NCI-H226 (cell line): ENCODE results near the gene INHA.

ENCODE experiments used
- DNase-seq: peaks from one replicate; pipeline ENCODE4 v3.0.0-alpha.2; 2015

The INHA gene

GRCh38 chr2:219540784-219541504 is 31.2 kb upstream of the INHA start:
- no peak for DNase-seq

DNA sequence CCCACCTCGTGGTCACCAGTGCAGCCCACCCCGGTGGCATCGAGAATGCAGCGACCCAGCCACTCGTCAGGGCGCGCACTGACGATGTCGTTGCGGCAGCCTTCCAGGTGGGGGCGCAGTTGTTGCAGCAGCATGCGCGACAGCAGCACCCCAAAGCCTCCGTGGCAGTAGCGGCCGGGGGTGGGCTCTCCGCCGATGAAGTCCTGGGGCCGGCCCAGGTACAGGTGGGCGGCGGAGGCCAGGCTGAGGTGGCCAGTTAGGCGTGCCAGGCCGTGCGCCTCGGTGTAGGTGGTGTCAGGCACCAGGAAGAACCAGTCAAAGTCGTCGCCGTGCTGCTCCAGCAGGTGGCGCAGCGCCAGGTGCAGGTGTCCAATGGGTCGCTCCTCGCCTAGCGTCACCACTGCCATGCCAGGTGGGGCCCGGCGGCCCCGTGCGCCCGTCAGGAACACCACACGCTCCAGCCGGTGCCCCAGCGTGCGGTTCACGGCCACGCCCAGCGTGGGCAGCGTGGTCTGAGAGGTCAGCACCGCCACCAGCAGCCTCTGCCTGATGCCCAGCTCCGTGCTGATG is 30.4 kb upstream of the INHA start:
- peak; percentile 55 for DNase-seq

DNA sequence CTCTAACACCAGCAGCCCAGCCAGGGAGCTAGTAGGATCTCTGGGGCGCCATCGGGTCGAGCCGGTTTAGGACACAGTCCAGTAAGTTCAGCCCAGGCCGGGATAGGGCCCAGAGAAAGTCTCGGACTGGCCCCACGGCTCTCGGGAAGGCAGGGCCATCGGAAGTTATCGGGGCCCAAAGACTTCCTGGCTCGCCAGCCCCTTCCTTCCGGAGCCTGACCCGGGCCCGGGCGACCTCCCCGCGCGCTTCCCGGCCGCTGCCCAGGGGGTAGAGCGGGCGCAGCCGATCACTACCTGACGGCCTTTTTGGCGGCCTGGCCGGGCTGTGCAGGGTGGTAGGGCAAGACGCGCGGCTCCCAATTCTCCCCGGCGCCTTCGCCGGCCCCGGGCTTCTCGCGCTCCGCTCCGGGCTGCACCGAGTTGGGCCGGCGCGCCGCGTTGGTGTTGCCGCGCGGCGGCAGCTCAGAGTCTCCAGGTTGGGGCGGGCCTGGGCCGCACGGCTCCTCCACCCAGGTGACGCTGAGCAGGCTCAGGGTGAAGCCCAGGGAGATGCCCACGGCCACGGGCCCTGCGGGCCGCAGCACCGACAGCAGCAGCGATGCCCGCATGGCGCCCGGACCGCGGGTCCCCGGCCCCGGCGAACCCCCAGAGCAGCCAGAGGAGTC is 29.0 kb upstream of the INHA start:
- peak; percentile 17 for DNase-seq

GRCh38 chr2:219543596-219544358 is 28.3 kb upstream of the INHA start, which contains the start of the genes CHPF and TMEM198:
TSS of gene CHPF (minus strand) at chr2:219543809. CDS start at chr2:219543538, 271 bp downstream.
TSS of gene TMEM198 (plus strand) at chr2:219544028. CDS start at chr2:219544728, 700 bp downstream.
- DNase-seq, result peak; percentile 98

DNA sequence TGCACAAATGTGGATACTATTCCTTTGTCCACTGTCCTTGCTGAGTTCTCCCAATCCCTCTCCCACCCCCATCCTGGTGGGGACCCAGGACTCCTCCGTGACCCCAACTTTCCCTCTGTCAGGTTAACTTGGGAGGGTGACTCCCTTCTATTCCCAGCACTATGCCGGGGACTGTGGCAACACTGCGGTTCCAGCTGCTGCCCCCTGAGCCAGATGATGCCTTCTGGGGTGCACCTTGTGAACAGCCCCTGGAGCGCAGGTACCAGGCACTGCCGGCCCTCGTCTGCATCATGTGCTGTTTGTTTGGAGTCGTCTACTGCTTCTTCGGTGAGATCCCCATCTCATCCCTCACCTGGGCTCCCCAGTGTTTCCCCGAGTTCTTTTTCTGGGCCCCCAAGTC is 27.5 kb upstream of the INHA start:
- no peak for DNase-seq

GRCh38 chr2:219545295-219545942 is 26.7 kb upstream of the INHA start:
- no peak for DNase-seq

DNA sequence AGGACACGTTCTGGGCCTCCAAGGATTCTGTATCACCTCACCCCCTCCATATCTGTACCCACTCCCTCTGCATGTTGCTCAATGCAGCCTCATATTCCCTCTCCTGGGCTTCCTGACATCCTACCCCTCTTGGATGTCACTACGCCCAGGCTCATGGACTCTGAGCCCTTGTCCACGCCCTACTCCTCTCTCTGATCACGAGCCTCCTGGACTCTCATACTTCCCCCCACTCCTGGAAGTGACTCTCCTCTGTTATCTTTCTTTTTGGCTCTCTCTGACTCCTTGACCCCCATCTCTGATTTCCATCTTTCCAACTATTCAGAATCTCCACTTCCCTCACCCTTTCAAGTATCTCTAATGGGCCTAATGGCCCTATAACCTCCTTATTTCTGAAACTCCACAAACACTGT is 26.2 kb upstream of the INHA start:
- DNase-seq, result no peak

DNA sequence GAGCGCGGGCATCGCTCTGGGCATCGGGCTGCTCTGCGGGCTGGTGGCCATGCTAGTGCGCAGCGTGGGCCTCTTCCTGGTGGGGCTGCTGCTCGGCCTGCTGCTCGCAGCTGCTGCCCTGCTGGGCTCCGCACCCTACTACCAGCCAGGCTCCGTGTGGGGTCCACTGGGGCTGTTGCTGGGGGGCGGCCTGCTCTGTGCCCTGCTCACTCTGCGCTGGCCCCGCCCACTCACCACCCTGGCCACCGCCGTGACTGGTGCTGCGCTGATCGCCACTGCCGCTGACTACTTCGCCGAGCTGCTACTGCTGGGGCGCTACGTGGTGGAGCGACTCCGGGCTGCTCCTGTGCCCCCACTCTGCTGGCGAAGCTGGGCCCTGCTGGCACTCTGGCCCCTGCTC is 24.5 kb upstream of the INHA start:
- no peak for DNase-seq

DNA sequence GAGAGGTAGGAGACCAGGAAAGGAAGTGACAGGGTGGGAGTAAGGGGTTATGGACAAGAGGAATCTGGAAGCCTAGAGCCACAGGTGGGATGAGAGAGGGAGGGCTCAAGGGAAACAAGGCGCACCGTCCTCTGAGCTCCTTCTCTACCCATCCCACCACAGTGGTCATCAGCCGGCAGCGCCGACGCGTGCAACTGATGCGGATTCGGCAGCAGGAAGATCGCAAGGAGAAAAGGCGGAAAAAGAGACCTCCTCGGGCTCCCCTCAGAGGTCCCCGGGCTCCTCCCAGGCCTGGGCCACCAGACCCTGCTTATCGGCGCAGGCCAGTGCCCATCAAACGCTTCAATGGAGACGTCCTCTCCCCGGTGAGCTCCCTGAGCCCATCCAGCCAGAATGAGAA is 23.1 kb upstream of the INHA start:
- DNase-seq, result no peak

DNA sequence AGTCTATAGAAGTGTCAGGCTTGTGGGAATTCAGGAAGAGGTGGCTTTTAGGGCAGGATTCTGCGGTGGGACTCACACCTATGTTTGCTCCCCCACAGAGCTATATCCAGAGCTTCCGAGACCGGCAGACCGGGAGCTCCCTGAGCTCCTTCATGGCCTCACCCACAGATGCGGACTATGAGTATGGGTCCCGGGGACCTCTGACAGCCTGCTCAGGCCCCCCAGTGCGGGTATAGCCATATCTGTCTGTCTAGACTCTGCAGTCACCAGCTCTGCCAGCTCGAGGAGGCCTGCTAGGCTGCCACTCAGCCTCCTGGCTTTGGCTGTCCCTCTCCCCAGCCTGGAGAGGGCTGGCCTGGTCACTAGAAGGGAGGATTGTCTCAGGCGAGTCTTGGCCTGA is 22.5 kb upstream of the INHA start:
- no peak for DNase-seq

DNA sequence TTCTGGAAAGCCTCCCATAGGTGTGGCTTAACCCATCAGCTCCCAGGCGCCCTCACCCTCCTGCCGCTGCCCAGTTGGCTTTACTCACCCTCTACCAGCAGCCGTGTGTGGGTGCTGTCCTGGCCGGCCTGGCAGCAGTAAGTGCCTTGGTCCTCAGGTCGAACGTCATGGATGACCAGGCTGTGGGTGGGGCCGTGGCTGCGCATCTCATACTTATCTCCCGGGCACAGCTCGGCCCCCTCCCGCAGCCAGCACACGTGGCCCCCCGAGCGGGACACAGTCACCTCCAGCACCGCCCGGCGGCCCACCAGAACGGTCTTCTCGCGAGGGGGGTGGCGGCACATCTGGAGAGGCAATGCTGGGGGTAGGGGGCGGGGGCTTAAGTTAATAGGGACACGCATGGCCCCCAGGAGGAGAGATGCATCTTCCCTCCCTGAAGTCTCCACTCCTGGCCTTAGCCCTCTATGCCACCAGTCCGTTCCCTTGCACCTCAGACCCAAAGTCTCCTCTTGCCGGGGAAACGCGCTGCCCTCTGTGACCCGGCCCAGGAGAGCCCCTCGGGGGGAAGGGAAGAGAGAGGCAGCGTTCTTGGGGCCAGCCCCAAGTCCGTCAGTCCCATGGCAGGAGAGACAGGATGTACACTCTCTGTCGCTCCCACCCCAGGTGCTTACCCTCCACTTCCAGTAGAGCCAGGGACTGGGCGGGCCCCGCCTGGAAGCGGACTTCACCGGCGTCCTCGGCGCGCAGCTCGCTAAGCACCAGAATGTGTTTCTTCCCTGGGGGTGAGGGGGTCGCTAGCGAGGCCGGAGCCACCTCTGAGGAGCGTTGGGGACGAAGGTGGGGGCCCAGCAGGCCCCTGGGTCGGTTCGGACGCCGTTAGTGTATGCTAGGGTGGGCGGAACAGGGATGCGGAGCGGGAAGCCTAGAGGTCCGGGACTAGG is 20.4 kb upstream of the INHA start:
- peak; percentile 86 for DNase-seq

DNA sequence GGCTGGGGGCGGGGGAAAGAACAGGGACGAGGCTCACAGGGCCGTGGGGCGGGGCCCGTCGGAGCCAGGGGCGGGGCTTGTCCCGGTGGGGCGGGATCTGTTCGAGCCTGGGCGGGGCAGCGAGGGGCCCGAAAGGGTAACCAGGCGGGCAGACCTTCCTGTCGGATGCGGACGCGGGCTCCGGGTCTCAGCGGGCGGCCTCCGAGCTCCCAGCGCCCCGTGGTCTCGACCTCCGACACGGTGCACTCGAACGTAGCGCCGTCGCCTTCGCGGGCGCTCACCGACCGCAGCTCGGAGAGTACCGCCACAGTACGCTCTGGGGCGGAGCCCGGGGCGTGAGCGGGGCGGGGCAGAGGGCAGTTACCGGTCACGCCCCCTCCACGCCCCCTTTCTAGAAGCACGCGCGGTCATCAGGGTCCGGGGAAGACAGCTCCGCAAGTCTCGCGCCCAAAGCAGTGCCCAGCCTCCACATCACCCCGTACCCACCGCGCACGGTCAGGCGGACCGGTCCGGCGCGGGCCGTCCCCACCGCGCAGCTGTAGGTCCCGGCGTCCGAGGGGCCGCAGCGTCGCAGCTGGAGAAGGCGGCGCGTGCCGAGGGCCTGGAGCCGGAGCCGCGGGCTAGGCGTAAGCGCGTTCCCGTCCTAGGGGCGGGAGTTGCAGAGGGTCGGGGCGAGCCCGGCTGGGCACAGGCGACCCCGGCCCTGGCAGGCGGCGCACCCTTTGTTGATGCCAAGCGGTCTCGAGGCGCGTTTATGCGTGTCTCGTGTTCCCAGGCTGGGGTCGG is 19.5 kb upstream of the INHA start:
- peak; percentile 65 for DNase-seq

DNA sequence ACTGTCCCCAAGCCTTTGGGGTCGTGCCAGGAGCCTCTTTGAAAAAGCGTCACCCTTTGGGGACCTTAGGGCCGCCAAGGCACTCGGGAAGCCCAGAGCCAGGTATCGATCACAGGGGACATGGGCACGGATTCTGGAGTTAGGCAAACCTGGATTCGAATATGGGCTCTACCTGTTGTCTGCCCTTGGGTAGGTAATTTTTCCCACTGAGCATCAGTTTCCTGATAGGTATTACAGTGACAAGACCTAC is 19.0 kb upstream of the INHA start:
- no peak for DNase-seq

DNA sequence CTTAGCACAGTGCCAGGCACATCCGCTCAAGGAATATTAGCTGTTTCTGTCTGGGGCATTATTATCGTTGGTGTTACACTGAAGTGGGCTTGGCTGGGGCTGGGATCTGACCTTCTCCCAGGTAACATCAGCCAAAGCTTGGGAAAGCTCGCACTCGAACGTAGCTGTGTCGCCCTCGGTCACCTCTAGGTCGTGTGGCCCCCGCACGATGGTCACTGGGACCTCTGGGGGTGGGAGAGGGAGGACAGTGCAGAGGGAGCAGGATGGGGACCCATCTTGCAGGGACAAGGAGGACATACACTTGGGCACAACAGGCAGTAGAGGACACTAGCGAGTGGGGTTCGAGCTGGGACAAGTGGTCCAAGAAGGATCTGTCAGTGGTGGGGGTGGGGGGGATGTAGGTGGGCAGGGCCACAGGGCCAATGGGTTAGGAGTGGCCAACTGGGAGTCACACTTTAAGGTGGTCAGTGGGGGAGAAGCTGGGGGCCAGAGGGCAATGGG is 18.6 kb upstream of the INHA start:
- DNase-seq, result no peak

DNA sequence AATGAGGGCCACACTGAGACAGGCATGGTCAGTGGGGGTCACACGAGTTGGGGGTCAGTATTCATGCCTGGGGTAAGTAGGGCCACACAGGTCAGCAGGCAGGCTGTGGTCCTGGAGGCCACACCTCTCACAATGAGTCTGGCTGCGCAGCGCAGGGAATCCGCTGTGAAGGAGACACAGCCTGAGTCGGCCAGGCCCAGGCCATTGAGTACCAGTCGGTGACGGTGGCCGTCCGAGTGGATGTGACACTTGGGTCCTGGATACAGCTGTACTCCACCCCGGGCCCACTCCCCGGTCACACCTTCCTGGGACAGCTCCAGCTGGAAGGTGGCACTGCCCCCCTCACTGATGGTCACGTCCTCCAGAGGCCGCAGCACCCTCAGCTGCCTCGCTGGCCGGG is 17.8 kb upstream of the INHA start:
- DNase-seq, result no peak

DNA sequence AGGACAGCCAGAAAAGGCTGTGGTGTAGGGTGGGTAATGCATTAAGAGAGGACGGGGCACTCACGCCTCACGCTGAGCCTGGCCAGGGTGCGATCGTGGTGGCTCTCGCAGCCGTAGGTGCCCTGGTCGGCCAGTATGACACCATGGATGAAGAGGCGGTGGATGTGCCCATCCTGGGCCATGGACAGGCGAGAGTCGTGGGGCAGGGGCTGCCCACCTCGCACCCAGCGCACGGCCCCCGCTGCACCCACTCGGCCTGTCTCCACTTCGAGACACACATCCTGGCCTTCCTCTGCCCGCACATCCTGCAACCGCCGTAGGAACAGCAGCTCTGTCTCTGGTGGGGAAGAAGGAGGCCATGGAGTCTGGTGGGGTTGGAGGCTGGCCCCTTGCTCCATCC is 16.2 kb upstream of the INHA start:
- DNase-seq, result no peak

DNA sequence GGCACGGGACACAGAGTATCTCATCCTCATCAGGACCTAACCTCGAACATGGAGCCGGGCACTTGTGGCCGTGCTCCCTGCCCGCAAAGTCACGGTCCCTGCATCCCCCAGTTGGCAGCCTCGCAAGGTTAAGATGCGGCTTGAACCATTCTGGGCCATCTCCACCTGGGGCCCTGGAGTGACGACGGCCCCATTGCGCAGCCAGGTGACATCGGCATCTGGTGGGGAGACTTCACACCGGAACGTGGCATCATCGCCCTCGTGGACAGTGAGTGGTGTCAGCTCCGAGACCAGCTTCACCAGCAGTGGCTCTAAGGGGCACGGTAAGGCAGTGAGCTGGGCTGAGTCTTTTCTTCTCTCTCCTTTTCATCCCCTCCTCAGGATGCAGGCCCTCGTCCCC is 15.7 kb upstream of the INHA start:
- no peak for DNase-seq

DNA sequence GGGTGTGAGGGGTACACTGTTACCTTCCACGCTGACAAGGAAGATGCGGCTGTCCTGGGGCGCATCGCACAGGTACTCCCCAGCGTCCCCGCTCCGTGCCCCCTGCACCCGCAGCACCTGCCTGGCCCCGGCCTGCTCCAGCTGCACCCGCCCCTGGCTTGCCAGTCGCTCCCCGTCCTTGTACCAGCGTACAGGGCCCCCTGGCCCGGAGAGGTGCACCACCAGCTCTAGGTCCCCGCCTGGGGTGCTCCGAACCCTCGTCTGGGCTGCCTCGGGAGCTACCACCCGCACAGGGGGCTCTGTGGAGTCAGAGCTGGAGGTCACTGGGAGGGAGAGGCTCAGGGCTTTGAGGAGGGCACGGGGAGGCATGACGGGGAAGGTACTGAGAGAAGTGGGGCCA is 14.8 kb upstream of the INHA start:
- no peak for DNase-seq

- no peak for DNase-seq
Observed at GRCh38 chr2:219557791-219558785, 14.0 kb upstream of the INHA start.
